ENCODE data around the gene GK.
"Not testable (repeated sequence)": the region's sequence is repeated elsewhere in the genome, so short reads cannot be mapped to it uniquely, and the experiment has no call there.

GK gene

GRCh38 chrX:30733852-30734660 lies 80.8 kb downstream of the GK start:
- Mint-ChIP-seq H3K27me3 (no peaks in the 10 kb centered on the region), H3K9me3 (no peaks in the 10 kb centered on the region), H3K27ac (peak overlapping the region; percentile 48), H3K4me1 (no peaks in the 10 kb centered on the region), H3K4me3 (no peak overlapping the region), H3K36me3 (no peaks in the 10 kb centered on the region)

GRCh38 chrX:30734782-30735181 lies 81.6 kb downstream of the GK start:
- Mint-ChIP-seq H3K27ac (peak overlapping the region; percentile 48), H3K4me1 (no peaks in the 10 kb centered on the region), H3K36me3 (no peaks in the 10 kb centered on the region), H3K27me3 (no peaks in the 10 kb centered on the region), H3K4me3 (no peak overlapping the region), H3K9me3 (no peaks in the 10 kb centered on the region)

- Mint-ChIP-seq H3K36me3 (no peaks in the 10 kb centered on the region), H3K4me3 (no peak overlapping the region), H3K4me1 (no peaks in the 10 kb centered on the region), H3K27me3 (no peaks in the 10 kb centered on the region), H3K9me3 (no peaks in the 10 kb centered on the region), H3K27ac (no peak overlapping the region)
Observed at GRCh38 chrX:30735839-30736238, 82.6 kb downstream of the GK start.

- no peaks in the 10 kb centered on the region for H3K36me3 Mint-ChIP-seq
- no peaks in the 10 kb centered on the region for H3K4me1 Mint-ChIP-seq
- no peak overlapping the region for H3K27ac Mint-ChIP-seq
- H3K9me3 Mint-ChIP-seq = no peaks in the 10 kb centered on the region
- H3K4me3 Mint-ChIP-seq = no peak overlapping the region
- no peaks in the 10 kb centered on the region for H3K27me3 Mint-ChIP-seq
Observed at GRCh38 chrX:30741545-30741944, 88.3 kb downstream of the GK start.

GRCh38 chrX:30748342-30748960 lies 95.2 kb downstream of the GK start:
- H3K4me3 Mint-ChIP-seq = no peak overlapping the region
- H3K9me3 Mint-ChIP-seq = no peaks in the 10 kb centered on the region
- H3K36me3 Mint-ChIP-seq = no peaks in the 10 kb centered on the region
- no peak overlapping the region for H3K27ac Mint-ChIP-seq
- H3K4me1 Mint-ChIP-seq = no peaks in the 10 kb centered on the region
- H3K27me3 Mint-ChIP-seq = no peaks in the 10 kb centered on the region

- Mint-ChIP-seq H3K4me1 (no peaks in the 10 kb centered on the region), H3K9me3 (no peaks in the 10 kb centered on the region), H3K4me3 (no peak overlapping the region), H3K27me3 (no peaks in the 10 kb centered on the region), H3K27ac (no peak overlapping the region), H3K36me3 (no peaks in the 10 kb centered on the region)
Observed at GRCh38 chrX:30751497-30751896, 98.3 kb downstream of the GK start.

- H3K9me3 Mint-ChIP-seq = no peaks in the 10 kb centered on the region
- H3K27ac Mint-ChIP-seq = no peak overlapping the region
- H3K4me3 Mint-ChIP-seq = no peak overlapping the region
- no peaks in the 10 kb centered on the region for H3K36me3 Mint-ChIP-seq
- no peaks in the 10 kb centered on the region for H3K27me3 Mint-ChIP-seq
- no peaks in the 10 kb centered on the region for H3K4me1 Mint-ChIP-seq
Observed at GRCh38 chrX:30762755-30763154, 109.5 kb downstream of the GK start.

GRCh38 chrX:30773764-30774163 lies 120.5 kb downstream of the GK start:
- not testable (repeated sequence) for H3K4me3 Mint-ChIP-seq, H3K27ac Mint-ChIP-seq, H3K9me3 Mint-ChIP-seq, H3K4me1 Mint-ChIP-seq, H3K36me3 Mint-ChIP-seq, H3K27me3 Mint-ChIP-seq

- Mint-ChIP-seq H3K9me3 (no peaks in the 10 kb centered on the region), H3K27ac (no peak overlapping the region), H3K27me3 (peaks cover 3% of the 10 kb centered on the region), H3K4me1 (peaks cover 8% of the 10 kb centered on the region), H3K36me3 (no peaks in the 10 kb centered on the region), H3K4me3 (no peak overlapping the region)
Observed at GRCh38 chrX:30777575-30777974, 124.4 kb downstream of the GK start.

GRCh38 chrX:30779453-30780030 lies 126.3 kb downstream of the GK start:
- no peak overlapping the region for H3K4me3 Mint-ChIP-seq
- H3K36me3 Mint-ChIP-seq = no peaks in the 10 kb centered on the region
- H3K27ac Mint-ChIP-seq = no peak overlapping the region
- H3K4me1 Mint-ChIP-seq = peaks cover 8% of the 10 kb centered on the region
- H3K9me3 Mint-ChIP-seq = no peaks in the 10 kb centered on the region
- peaks cover 3% of the 10 kb centered on the region for H3K27me3 Mint-ChIP-seq

Data from activated naive CD4-positive, alpha-beta T cell treated with anti-CD3 and anti-CD28 coated beads, Interleukin-2, amount 50 U/mL, for 24 hours (primary cell).